ENCODE measurements around the gene SH2D7.

The SH2D7 gene

DNA sequence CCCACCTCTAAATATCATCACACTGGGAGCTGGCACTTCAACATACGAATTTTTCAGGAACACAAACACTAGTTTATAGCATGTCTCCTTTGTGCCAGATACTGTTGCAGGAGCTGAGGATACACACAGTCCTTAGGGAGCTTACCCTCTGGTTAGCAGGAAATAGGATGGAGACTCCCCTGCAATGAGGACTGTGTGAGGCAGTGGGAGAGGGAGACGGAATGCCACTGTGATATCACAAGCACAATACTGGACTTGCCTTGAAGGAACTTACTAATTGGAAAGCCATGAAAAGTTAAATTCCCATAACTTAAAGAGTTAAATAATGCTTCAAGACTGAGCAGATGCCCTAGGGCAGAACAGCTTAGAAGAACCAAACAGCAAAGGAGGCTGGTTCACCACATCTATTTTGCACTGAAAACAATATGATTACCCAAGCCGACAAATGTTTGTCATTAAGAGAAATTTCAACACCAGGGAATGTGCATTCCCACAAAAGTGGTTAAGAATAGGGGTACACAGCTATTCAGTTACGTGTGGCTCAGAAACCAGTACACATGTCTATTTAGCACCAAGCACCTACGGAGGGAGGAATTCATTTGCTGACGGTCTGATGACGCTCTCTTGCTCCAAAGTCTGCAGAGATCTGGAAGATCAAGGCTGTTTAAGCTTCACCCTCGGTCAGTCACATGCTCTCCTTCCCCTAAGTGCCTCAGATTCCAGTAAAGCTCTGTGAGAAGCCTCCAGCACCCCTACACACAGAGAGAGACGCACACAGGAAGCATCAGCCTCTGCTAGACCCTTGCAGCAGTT lies 20.1 kb upstream of the SH2D7 start:
- no peak for DNase-seq (ENCODE audit: low read depth)
- H3K4me3 ChIP-seq (ENCODE audit: low read depth, low read length), result no peak overlapping the region
- no peak for TF ChIP-seq CTCF (IDR thresholded peaks at IDR 0.05; ENCODE audit: low read depth, low read length, missing control alignments)

DNA sequence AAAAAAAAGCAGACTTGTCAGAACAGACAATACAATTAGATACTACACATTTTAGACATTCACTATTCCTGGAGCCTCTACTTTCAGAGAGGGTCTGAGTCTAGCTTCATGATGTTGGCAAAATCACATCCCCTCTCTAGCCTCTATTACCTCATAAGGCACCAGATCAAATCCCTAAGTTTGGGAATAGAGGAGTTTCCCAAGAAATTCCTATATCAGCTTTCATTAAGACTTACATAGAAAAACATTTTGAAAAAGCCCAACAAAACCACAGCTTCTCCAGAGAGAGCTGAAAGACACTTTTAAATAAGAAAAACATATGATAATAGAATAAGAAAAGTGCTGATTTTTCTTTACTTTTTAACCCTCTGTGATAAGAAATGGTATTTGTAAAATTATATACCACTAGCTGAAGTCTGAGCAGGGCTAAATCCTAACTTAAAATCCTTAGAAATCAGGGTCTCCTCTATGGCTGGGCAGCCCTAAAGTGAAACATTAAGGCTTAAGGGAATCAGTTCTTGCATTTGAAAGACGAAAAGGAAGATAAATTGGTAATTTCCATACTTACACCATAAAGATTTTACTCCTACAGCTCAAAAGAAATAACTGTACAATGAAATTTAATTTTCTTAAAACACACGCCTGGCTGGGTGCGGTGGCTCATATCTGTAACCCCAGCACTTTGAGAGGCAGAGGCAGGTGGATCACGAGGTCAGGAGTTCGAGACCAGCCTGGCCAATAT lies 19.1 kb upstream of the SH2D7 start:
- DNase-seq (ENCODE audit: low read depth), result no peak
- no peak for TF ChIP-seq CTCF (IDR thresholded peaks at IDR 0.05; ENCODE audit: low read depth, low read length, missing control alignments)
- no peak overlapping the region for H3K4me3 ChIP-seq (ENCODE audit: low read depth, low read length)

DNA sequence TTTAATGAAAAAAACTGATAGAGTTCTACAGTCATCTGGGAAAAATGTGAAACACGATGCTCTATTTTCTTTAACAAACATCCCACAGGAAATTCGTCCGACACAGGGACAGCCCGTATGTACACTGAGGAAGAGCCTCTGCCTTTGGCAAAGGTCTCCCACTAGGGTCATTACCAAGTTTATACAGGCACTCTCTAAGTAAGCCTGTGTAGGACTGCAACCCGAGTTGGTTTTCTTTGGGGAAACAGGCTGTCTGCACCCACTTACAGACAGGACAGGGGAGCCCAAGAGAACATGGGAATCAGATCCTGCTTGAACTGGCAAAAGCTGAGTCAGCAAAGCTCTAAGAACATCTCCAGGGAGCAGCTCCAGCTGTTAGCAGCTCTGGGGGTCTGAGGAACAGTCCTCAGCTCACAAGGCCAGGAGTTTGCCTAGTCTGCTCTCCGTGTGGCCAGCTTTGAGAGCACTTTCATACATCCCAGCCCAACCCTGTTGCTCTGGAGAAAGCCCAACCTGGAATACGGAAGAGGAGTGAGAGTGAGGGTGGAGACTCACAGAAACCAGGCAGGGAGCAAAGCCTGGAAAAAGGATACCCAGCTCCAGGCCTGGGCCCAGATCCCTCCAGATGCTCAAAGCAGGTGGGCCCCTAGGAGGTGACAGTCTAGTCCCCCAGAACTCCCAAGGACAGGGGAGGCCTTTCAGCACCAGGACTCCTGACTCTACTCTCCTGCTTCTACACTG lies 16.7 kb upstream of the SH2D7 start:
- H3K4me3 ChIP-seq (ENCODE audit: low read depth, low read length), result peak overlapping the region; percentile 64
- TF ChIP-seq CTCF (IDR thresholded peaks at IDR 0.05; ENCODE audit: low read depth, low read length, missing control alignments), result no peak

DNA sequence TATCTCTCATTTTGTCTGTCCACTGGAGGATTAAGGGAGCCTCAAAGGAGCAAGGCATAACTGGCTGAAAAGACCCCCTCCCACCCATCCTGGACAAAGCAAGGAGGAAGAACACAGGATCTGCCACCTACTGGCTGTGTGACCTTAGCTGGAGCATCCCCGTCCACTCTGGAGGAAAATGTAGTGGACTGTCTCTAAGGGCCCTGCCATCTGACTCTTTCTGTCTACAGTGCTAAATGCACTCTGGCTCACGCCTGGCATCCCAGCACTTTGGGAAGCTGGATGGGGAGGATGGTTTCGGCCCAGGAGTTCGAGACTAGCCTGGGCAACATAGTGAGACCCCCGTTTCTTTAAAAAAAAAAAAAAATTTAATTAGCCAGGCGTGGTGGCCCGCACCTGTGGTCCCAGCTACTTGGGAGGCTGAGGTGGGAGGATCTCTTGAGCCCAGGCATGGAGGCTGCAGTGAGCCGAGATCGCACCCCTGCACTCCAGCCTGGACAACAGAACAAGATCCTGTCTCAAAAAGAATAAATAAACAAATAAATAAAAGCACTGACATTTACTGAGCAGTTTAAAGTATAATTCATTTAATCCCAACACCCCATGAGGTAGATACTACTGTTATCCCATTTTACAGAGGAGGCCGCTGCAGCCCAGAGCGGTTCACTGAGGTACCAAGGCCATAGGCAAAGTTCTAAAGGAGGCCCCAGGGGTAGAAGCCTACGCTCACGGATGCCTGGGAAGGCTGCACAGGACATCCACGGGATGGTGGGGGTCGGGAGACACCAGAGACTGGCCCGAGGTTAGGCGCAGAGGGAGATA lies 15.9 kb upstream of the SH2D7 start:
- peak overlapping the region; percentile 64 for H3K4me3 ChIP-seq (ENCODE audit: low read depth, low read length)
- no peak for DNase-seq (ENCODE audit: low read depth)
- peak; percentile 25 for TF ChIP-seq CTCF (IDR thresholded peaks at IDR 0.05; ENCODE audit: low read depth, low read length, missing control alignments)

More for the DNA sequence above, 16.7 kb upstream of the SH2D7 start:
- DNase-seq (ENCODE audit: low read depth), result no peak

DNA sequence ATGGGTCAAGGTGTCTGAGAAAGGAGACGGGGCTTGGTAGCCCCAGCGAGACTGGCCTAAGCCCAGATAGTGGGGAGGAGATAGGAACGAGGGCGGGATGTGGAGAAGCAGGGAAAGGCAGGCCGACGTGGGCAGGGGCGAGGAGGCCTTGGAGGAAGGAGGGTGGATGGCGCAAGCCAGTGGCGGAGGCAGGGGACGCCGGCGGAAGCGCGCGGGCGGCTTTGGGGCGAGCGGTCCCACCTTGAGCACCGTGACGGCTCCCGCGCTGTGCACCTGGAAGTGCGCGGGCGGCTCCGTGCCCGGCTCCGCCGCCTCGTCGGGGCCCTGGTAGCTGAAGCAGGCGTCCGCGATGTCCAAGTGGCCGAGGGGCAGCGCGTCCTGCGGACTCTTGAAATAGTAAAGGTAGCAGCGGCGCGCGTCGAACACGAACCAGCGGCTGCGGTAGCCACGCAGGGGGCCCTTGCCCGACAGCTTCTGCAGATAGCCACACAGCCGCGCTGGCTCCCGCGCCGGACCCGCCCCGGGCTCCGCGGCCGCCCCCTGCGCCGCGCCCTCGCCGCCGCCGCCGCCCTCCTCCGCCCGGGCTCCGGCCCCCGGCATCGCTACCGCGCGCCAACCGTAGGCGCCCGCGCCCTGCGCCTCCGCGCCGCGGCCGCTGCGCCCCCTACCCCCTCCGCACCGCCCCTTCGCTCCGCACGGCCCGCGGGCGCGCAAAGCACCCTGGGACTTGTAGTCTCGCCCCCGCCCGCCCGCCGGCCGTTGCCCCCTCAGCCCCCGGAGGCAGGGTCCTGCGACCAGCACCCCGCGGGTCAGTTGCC lies 15.1 kb upstream of the SH2D7 start, which contains the start of gene TBC1D2B:
Gene TBC1D2B, minus strand, starts transcription at position 659 of the 818 bp plus-strand sequence. Its CDS starts 59 bp downstream, at position 600.
- no peak for DNase-seq (ENCODE audit: low read depth)
- peak within 1 kb of the TSS; percentile 64 for H3K4me3 ChIP-seq (ENCODE audit: low read depth, low read length)
- peak; percentile 6 for TF ChIP-seq CTCF (IDR thresholded peaks at IDR 0.05; ENCODE audit: low read depth, low read length, missing control alignments)

Data from GM12864 (cell line).